ENCODE results near the gene CTNNA3. TPM values are rescaled to one million over a fixed set of nuclear protein-coding genes. Genes with fewer than 3 reads are reported as not detected.

The CTNNA3 gene
- total RNA-seq, 4 donors from 2014 or later = 1.5 to 9.8 (median 4.3) TPM

DNA sequence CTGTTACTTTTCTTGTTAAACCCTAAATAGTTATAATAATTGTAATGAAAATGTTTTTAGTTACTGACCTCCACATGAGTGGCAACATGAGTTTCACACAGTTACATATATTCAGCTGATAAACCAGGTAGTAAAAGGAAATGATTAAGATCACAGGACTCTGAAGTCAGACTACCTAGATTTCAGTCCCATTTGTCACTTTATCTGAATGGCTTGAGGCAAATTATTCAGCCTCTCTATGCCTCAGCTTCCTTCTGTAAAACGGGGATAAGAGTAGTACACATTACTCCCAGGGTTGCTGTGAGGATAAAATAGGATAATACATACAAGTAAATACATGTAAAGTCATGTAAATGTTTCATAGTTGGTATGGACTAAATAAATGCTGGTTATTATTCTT is 1024.4 kb downstream of the CTNNA3 start:
- H3K36me3 ChIP-seq = no peaks in the 10 kb centered on the region
- H3K27ac ChIP-seq = no peak overlapping the region
- no peaks in the 10 kb centered on the region for H3K9me3 ChIP-seq
- H3K4me3 ChIP-seq = no peak overlapping the region
- no peaks in the 10 kb centered on the region for H3K27me3 ChIP-seq
- TF ChIP-seq, protein P1, sequence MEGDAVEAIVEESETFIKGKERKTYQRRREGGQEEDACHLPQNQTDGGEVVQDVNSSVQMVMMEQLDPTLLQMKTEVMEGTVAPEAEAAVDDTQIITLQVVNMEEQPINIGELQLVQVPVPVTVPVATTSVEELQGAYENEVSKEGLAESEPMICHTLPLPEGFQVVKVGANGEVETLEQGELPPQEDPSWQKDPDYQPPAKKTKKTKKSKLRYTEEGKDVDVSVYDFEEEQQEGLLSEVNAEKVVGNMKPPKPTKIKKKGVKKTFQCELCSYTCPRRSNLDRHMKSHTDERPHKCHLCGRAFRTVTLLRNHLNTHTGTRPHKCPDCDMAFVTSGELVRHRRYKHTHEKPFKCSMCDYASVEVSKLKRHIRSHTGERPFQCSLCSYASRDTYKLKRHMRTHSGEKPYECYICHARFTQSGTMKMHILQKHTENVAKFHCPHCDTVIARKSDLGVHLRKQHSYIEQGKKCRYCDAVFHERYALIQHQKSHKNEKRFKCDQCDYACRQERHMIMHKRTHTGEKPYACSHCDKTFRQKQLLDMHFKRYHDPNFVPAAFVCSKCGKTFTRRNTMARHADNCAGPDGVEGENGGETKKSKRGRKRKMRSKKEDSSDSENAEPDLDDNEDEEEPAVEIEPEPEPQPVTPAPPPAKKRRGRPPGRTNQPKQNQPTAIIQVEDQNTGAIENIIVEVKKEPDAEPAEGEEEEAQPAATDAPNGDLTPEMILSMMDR (IDR thresholded peaks at IDR 0.05) = no peak
- TF ChIP-seq POLR2A (IDR thresholded peaks at IDR 0.05) = no peak
- intact Hi-C loops (cut with DNase I; ENCODE audit: low total_unique reads) = no loop called here
- no peak for DNase-seq
- H3K4me1 ChIP-seq = no peaks in the 10 kb centered on the region

DNA sequence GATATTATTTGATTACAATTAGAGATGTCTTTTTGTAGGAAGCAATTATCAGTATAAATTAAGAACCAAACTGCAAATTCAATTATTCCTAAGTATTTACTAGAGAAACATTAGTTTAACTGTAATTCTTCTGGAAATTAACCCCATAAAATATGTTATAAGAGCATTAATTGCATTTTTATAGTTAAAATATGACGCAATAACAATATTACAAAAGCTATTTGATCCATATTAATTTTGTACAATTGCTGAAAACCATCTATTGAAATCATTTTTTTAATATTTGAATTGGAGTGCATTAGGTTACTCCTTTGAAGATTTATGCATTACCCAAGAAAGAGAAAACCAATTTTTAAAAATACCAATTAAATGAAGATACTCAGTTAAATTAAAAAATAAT is 1024.9 kb downstream of the CTNNA3 start:
- TF ChIP-seq POLR2A (IDR thresholded peaks at IDR 0.05) = no peak
- TF ChIP-seq, protein P1 (IDR thresholded peaks at IDR 0.05) = no peak
- Histone ChIP-seq H3K27ac (no peak overlapping the region), H3K9me3 (no peaks in the 10 kb centered on the region), H3K36me3 (no peaks in the 10 kb centered on the region), H3K4me1 (no peaks in the 10 kb centered on the region), H3K27me3 (no peaks in the 10 kb centered on the region), H3K4me3 (no peak overlapping the region)
- intact Hi-C loops (cut with DNase I; ENCODE audit: low total_unique reads) = no loop called here
- DNase-seq = no peak

DNA sequence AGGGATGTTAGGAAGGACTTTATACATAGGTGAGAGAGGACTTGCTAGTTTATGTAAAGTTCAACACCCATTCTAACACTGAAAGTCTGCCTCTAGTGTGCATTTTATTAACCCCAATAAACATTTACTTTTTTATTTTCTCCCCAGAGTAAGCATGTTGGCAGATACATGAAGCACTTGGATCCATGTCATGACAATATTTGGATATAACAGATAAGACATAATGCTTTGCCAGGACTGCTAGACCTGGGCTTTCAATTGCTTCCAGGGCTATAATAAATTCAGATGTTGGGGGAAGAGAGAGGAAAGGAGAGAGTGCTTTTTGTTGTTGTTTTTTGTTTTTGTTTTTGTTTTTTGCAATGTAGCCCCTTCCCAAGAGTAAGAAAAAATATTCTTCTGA is 1039.5 kb downstream of the CTNNA3 start:
- Histone ChIP-seq H3K4me3 (no peak overlapping the region), H3K27me3 (no peaks in the 10 kb centered on the region), H3K36me3 (no peaks in the 10 kb centered on the region), H3K9me3 (no peaks in the 10 kb centered on the region), H3K4me1 (no peaks in the 10 kb centered on the region), H3K27ac (no peak overlapping the region)
- intact Hi-C loops (cut with DNase I; ENCODE audit: low total_unique reads) = no loop called here
- TF ChIP-seq, protein P1 (IDR thresholded peaks at IDR 0.05) = no peak
- TF ChIP-seq POLR2A (IDR thresholded peaks at IDR 0.05) = no peak
- no peak for DNase-seq

DNA sequence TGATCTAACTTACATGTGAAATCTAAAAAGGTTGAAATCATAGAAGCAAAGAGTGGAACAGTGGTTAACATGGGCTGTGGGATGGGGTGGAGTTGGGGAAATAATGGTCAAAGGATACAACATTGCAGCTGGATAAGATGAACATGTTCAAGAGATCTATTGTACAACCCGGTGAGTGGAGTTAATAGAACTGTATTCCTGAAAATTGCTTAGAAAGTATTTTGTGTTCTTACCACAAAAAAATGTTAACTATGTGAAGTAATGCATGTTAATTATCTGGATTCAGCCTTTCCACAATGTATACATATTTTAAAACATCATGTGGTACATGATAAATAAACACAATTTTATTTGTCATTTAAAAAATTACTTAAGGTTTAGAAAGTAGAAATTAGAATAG is 1041.1 kb downstream of the CTNNA3 start:
- H3K4me3 ChIP-seq = no peak overlapping the region
- no peak for DNase-seq
- no peaks in the 10 kb centered on the region for H3K27me3 ChIP-seq
- no peaks in the 10 kb centered on the region for H3K36me3 ChIP-seq
- intact Hi-C loops (cut with DNase I; ENCODE audit: low total_unique reads) = no loop called here
- TF ChIP-seq, protein P1 (IDR thresholded peaks at IDR 0.05) = no peak
- TF ChIP-seq POLR2A (IDR thresholded peaks at IDR 0.05) = no peak
- H3K9me3 ChIP-seq = no peaks in the 10 kb centered on the region
- H3K4me1 ChIP-seq = no peaks in the 10 kb centered on the region
- H3K27ac ChIP-seq = no peak overlapping the region

DNA sequence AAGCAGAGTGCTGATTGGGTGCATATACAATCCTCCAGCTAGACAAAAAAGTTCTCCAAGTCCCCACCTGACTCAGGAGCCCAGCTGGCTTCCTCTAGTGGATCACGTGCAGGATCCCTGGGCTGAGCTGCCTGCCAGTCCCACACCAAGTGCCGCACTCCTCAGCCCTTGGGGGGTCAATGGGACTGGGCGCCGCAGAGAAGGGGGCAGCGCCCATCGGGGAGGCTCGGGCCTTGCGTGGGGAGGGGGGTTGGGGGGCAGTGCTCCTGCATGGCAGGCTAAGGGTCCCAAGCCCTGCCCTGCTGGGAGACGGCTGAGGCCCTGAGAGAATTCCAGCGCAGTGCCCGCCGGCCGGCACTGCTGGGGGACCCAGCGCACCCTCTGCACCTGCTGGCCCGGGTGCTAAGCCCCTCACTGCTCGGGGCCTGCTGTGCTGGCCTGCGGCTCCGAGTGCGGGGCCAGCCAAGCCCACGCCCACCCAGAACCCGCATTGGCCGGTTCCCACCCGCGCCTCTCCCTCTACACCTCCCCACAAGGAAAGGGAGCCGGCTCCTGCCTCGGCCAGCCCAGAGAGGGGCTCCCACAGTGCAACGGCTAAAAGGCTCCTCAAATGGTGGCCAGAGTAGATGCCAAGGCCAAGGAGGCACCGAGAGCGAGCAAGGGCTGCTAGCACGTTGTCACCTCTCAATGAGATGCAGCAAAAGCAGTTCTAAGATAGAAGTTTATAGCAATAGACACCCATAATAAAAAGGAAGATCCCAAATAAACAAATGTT is 1044.5 kb downstream of the CTNNA3 start:
- Histone ChIP-seq H3K9me3 (no peaks in the 10 kb centered on the region), H3K4me1 (no peaks in the 10 kb centered on the region), H3K4me3 (no peak overlapping the region), H3K36me3 (no peaks in the 10 kb centered on the region), H3K27me3 (no peaks in the 10 kb centered on the region), H3K27ac (no peak overlapping the region)
- no peak for DNase-seq
- intact Hi-C loops (cut with DNase I; ENCODE audit: low total_unique reads) = no loop called here
- TF ChIP-seq, protein P1 (IDR thresholded peaks at IDR 0.05) = no peak
- no peak for TF ChIP-seq POLR2A (IDR thresholded peaks at IDR 0.05)

All from uterus (tissue), 4 donors.